Measurements from ENCODE around the gene ZSWIM1.

The ZSWIM1 gene

DNA sequence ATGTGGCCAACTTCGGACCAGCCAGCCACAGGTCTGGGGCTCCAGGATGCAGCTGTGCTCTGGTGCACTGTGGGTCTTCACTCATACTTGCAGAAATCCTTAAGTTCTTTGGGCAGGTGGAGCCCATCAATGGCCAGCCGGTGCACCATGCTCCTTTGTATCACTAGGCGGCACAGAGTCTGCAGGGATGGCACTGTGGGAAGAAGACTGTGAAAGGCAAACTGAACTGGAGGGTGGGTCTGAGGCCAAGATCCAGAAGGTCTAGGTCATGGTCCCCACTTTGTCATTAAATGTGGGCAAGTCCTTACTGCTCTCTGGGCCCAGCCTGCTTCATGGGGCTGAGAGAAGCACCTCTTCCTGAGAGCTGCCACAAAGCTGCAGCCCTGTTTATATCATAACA, 7.7 kb downstream of the ZSWIM1 start:
- TF ChIP-seq EZH2 (IDR thresholded peaks at IDR 0.05; ENCODE audit: borderline replicate concordance, low read depth, low read length, severe bottlenecking) = no peak
- TF ChIP-seq, protein P1, sequence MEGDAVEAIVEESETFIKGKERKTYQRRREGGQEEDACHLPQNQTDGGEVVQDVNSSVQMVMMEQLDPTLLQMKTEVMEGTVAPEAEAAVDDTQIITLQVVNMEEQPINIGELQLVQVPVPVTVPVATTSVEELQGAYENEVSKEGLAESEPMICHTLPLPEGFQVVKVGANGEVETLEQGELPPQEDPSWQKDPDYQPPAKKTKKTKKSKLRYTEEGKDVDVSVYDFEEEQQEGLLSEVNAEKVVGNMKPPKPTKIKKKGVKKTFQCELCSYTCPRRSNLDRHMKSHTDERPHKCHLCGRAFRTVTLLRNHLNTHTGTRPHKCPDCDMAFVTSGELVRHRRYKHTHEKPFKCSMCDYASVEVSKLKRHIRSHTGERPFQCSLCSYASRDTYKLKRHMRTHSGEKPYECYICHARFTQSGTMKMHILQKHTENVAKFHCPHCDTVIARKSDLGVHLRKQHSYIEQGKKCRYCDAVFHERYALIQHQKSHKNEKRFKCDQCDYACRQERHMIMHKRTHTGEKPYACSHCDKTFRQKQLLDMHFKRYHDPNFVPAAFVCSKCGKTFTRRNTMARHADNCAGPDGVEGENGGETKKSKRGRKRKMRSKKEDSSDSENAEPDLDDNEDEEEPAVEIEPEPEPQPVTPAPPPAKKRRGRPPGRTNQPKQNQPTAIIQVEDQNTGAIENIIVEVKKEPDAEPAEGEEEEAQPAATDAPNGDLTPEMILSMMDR (IDR thresholded peaks at IDR 0.05; ENCODE audit: borderline replicate concordance, extremely low read depth, low read length, poor library complexity, severe bottlenecking) = no peak
- peaks cover 29% of the 10 kb centered on the region for H3K36me3 ChIP-seq (ENCODE audit: insufficient read depth, low read length)
- no peak overlapping the region for H3K27ac ChIP-seq (ENCODE audit: low read length)
- no peaks in the 10 kb centered on the region for H3K27me3 ChIP-seq (ENCODE audit: insufficient read depth, low read length, poor library complexity)
- no peaks in the 10 kb centered on the region for H3K9me3 ChIP-seq (ENCODE audit: insufficient read depth, low read length, severe bottlenecking)
- no peaks in the 10 kb centered on the region for H4K20me1 ChIP-seq (ENCODE audit: insufficient read depth, low read length)
- H3K4me2 ChIP-seq (ENCODE audit: insufficient read depth, low read length) = no peak overlapping the region
- H2AFZ ChIP-seq (ENCODE audit: low read depth, low read length) = no peak overlapping the region
- no peak overlapping the region for H3K4me3 ChIP-seq (ENCODE audit: low read depth in 1 of 2, low read length in 2 of 2)
- H3K4me1 ChIP-seq (ENCODE audit: insufficient read depth, low read length) = peaks cover 44% of the 10 kb centered on the region
- no peak for DNase-seq
- H3K9ac ChIP-seq (ENCODE audit: low read depth, low read length) = no peak overlapping the region
- no peak for ATAC-seq (ENCODE audit: insufficient read depth, low read depth)
- peaks cover 27% of the 10 kb centered on the region for H3K79me2 ChIP-seq (ENCODE audit: insufficient read depth, low read length)

DNA sequence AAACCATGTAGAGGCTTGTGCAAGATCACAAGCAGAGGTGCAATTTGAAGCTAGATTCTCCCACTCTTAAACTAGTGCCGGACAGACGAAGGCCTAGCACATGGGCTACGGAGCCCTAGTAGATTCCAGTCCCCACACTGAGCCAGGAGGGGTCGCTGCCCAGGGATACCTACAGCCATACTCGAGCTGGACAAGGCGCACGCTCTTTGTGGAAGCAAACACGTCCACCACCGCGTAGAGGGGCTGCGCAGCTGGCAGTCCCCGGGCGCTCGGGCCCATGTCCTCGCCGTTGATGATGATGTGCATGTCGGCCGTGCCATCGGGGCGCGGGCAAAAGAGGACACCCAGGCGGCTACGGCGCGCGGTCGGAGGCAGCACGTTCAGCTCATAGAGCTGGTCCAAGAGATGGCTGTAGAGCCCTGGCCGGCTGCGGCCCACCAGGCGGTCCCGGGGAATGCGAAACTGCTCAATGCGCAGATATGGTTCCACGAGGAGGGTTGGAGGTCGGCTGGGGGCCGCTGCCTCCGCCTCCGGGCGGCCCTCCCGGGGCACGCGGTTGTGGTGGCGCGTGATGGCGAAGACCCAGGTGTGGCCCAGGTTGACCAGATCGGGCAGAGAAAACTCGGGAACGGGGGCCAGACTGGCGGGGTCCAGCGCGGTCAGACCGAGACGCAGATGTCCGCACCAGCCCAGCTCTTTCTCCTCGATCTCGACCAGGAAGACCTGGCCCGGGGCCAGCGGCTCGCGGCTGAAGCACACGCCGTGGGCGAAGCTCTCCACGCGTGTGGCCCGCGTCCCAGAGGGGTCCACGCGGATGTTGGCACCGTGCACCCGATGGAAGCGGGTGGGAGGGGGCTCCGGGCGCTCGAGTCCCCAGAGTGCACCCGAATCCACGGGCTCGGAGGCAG, 9.3 kb downstream of the ZSWIM1 start:
- H3K36me3 ChIP-seq (ENCODE audit: insufficient read depth, low read length) = peaks cover 35% of the 10 kb centered on the region
- peak overlapping the region; percentile 99 for H2AFZ ChIP-seq (ENCODE audit: low read depth, low read length)
- H3K79me2 ChIP-seq (ENCODE audit: insufficient read depth, low read length) = peaks cover 22% of the 10 kb centered on the region
- ATAC-seq (ENCODE audit: insufficient read depth, low read depth) (peak; percentile 22; the same call in 1 of the 3 replicates), DNase-seq (no peak)
- H3K4me2 ChIP-seq (ENCODE audit: insufficient read depth, low read length) = peak overlapping the region; percentile 99
- H3K9ac ChIP-seq (ENCODE audit: low read depth, low read length) = peak overlapping the region; percentile 96
- no peaks in the 10 kb centered on the region for H3K9me3 ChIP-seq (ENCODE audit: insufficient read depth, low read length, severe bottlenecking)
- peak overlapping the region; percentile 95 to 96; a peak in 3 of 4 replicates for H3K4me3 ChIP-seq (ENCODE audit: low read depth in 1 of 2, low read length in 2 of 2)
- no peaks in the 10 kb centered on the region for H4K20me1 ChIP-seq (ENCODE audit: insufficient read depth, low read length)
- H3K27ac ChIP-seq (ENCODE audit: low read length) = peak overlapping the region; percentile 92
- H3K4me1 ChIP-seq (ENCODE audit: insufficient read depth, low read length) = peaks cover 31% of the 10 kb centered on the region
- no peaks in the 10 kb centered on the region for H3K27me3 ChIP-seq (ENCODE audit: insufficient read depth, low read length, poor library complexity)
- TF ChIP-seq, protein P1 (IDR thresholded peaks at IDR 0.05; ENCODE audit: borderline replicate concordance, extremely low read depth, low read length, poor library complexity, severe bottlenecking) = no peak
- no peak for TF ChIP-seq EZH2 (IDR thresholded peaks at IDR 0.05; ENCODE audit: borderline replicate concordance, low read depth, low read length, severe bottlenecking)

DNA sequence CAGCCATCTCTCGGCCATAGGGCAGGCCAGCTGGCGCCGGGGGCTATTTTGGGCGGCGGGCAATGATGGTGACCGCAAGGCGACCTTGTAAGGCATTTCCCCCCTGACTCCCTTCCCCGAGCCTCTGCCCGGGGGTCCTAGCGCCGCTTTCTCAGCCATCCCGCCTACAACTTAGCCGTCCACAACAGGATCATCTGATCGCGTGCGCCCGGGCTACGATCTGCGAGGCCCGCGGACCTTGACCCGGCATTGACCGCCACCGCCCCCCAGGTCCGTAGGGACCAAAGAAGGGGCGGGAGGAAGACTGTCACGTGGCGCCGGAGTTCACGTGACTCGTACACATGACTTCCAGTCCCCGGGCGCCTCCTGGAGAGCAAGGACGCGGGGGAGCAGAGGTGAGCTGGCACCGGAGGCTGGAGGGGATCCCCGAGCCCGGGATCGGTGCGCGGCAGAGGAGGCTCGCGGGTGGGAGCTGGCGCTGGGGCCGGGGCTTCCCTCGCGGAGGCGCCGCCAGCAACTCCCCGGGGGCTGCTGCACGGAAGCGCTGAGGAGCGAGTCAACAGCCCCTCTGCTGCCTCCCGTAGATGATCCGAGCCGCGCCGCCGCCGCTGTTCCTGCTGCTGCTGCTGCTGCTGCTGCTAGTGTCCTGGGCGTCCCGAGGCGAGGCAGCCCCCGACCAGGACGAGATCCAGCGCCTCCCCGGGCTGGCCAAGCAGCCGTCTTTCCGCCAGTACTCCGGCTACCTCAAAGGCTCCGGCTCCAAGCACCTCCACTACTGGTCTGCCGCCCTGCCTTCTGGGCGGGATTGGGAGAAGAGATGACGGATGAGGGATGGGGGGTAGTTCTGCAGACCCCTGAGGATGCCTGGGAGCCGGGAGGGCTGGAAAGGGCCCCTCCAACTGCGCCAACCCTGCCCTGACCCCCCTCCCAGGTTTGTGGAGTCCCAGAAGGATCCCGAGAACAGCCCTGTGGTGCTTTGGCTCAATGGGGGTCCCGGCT, 10.3 kb downstream of the ZSWIM1 start, which contains the start of the genes CTSA and NEURL2:
TSS of gene CTSA (plus strand) at position 351 of the 999 bp plus-strand sequence. CDS start at position 585, 234 bp downstream.
TSS of gene NEURL2 (minus strand) at position 224 of the 999 bp plus-strand sequence. CDS start at position 7, 217 bp downstream.
- peak; percentile 86 for ATAC-seq (ENCODE audit: insufficient read depth, low read depth)
- peaks cover 30% of the 10 kb centered on the region for H3K4me1 ChIP-seq (ENCODE audit: insufficient read depth, low read length)
- H3K79me2 ChIP-seq (ENCODE audit: insufficient read depth, low read length) = peaks cover 21% of the 10 kb centered on the region
- H3K36me3 ChIP-seq (ENCODE audit: insufficient read depth, low read length) = peaks cover 35% of the 10 kb centered on the region
- no peaks in the 10 kb centered on the region for H3K9me3 ChIP-seq (ENCODE audit: insufficient read depth, low read length, severe bottlenecking)
- TF ChIP-seq, protein P1 (IDR thresholded peaks at IDR 0.05; ENCODE audit: borderline replicate concordance, extremely low read depth, low read length, poor library complexity, severe bottlenecking) = peak; percentile 1
- no peak for TF ChIP-seq EZH2 (IDR thresholded peaks at IDR 0.05; ENCODE audit: borderline replicate concordance, low read depth, low read length, severe bottlenecking)
- H3K27me3 ChIP-seq (ENCODE audit: insufficient read depth, low read length, poor library complexity) = no peaks in the 10 kb centered on the region
- H4K20me1 ChIP-seq (ENCODE audit: insufficient read depth, low read length) = no peaks in the 10 kb centered on the region
- H3K27ac ChIP-seq (ENCODE audit: low read length) = peak within 1 kb of the TSS; percentile 92
- peak within 1 kb of the TSS; percentile 99 for H3K4me2 ChIP-seq (ENCODE audit: insufficient read depth, low read length)
- peak; percentile 88 for DNase-seq
- peak within 1 kb of the TSS; percentile 96 for H3K9ac ChIP-seq (ENCODE audit: low read depth, low read length)
- H2AFZ ChIP-seq (ENCODE audit: low read depth, low read length) = peak within 1 kb of the TSS; percentile 99
- peak within 1 kb of the TSS; percentile 95 to 96 for H3K4me3 ChIP-seq (ENCODE audit: low read depth in 1 of 2, low read length in 2 of 2)
